ENCODE data around the gene GAS5.
"Not testable (repeated sequence)": the region's sequence is repeated elsewhere in the genome, so short reads cannot be mapped to it uniquely, and the experiment has no call there.

Gene GAS5

GRCh38 chr1:173865468-173866164, 2.2 kb downstream of the GAS5 start:
- DNase-seq (ENCODE audit: low read depth), result no peak
- H3K4me3 ChIP-seq (ENCODE audit: low read length), result peak overlapping the region; percentile 99
- TF ChIP-seq CTCF (conservative IDR thresholded peaks at IDR 0.05; ENCODE audit: low read depth, low read length), result no peak

DNA sequence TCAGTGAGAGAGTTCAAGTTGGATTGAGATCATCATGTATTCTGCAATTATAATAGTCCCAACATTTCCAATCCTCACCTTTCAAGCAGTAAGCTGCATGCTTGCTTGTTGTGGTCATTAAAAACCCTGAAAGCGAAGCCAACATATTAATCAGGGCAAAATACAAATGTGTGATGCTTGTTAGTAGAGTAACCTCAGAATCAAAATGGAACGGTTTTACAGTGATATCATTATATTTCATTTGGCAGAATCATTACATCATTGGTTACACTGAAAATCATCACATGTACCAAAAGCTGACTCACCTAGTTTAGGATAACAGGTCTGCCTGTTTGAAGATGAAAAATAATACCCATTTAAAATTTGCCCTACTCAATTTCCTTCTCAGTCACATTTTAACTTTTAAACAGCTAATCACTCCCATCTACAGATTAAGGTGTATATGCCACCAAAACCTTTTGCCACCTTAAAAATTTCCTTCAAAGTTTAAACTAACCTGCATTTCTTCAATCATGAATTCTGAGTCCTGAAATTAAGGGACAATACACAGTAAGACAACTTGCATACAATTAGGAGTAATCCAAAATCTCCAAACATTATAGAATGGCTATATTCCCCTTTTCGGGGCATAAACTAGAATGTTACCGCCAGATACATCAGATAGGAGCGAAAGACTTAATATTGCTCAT, 3.5 kb downstream of the GAS5 start:
- TF ChIP-seq CTCF (conservative IDR thresholded peaks at IDR 0.05; ENCODE audit: low read depth, low read length), result no peak
- DNase-seq (ENCODE audit: low read depth), result no peak
- H3K4me3 ChIP-seq (ENCODE audit: low read length), result peak overlapping the region; percentile 99

GRCh38 chr1:173863224-173864161, 4.3 kb downstream of the GAS5 start:
- TF ChIP-seq CTCF (conservative IDR thresholded peaks at IDR 0.05; ENCODE audit: low read depth, low read length), result no peak
- H3K4me3 ChIP-seq (ENCODE audit: low read length), result peak overlapping the region; percentile 99
- DNase-seq (ENCODE audit: low read depth), result no peak

DNA sequence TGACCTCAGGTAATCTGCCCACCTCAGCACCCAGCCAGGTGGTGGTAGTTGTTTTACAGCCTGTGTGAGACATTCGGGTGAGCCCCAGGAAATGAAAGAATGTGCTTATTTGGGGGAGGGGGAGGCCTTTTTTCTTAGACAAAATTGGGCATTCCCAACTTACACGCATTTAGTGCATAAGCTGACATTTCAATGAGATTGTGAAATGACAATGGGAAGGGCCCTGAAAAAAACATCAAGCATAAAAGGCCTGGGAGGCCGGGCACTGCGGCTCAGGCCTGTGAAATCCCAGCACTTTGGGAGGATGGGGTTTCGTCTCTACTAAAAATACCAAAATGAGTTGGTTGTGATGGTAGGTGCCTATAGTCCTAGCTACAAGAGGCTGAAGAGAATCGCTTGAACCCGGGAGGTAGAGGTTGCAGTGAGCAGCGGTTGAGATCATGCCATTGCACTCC, 5.0 kb downstream of the GAS5 start:
- no peak overlapping the region for H3K4me3 ChIP-seq (ENCODE audit: low read length)
- no peak for TF ChIP-seq CTCF (conservative IDR thresholded peaks at IDR 0.05; ENCODE audit: low read depth, low read length)
- DNase-seq (ENCODE audit: low read depth), result no peak

GRCh38 chr1:173862146-173862768, 5.5 kb downstream of the GAS5 start:
- DNase-seq (ENCODE audit: low read depth); H3K4me3 ChIP-seq (ENCODE audit: low read length): not testable (repeated sequence)

GRCh38 chr1:173861731-173862145, 6.1 kb downstream of the GAS5 start:
- no peak for DNase-seq (ENCODE audit: low read depth)
- H3K4me3 ChIP-seq (ENCODE audit: low read length), result no peak overlapping the region
- TF ChIP-seq CTCF (conservative IDR thresholded peaks at IDR 0.05; ENCODE audit: low read depth, low read length), result no peak

DNA sequence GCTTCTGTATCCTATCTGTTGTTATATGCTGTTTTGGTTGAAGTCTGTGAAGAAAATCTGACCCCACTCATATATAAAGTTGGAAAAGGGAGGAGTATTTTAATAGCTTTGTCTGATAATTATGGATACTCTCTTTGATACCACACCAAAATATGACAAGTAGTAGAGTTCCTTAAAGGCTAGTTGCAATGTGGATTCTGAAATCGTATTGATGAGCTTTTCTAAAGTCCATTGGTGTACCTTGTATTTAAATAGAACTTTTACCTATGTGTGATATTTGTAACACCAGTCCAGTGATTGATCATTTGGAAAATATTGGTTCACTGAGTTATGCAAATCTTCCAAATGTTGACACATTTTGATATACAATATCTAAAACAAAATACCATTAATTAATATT, 7.7 kb downstream of the GAS5 start:
- DNase-seq (ENCODE audit: low read depth), result no peak

DNA sequence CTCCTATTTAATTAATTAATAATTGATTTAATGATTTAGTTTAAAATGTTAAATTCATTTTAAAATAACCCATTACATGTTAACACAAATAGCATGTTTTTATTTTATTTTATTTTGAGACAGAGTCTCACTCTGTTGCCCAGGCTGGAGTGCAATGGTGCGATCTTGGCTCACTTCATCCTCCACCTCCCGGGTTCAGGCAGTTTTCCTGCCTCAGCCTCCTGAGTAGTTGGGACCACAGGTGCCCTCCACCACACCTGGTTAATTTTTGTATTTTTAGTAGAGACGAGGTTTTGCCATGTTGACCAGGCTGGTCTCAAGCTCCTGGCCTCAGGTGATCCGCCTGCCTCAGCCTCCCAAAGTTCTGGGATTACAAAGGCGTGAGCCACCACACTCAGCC, 8.2 kb downstream of the GAS5 start:
- not testable (repeated sequence) for DNase-seq (ENCODE audit: low read depth); H3K4me3 ChIP-seq (ENCODE audit: low read length)

More for the DNA sequence above, 7.7 kb downstream of the GAS5 start:
- H3K4me3 ChIP-seq (ENCODE audit: low read length), result no peak overlapping the region
- no peak for TF ChIP-seq CTCF (conservative IDR thresholded peaks at IDR 0.05; ENCODE audit: low read depth, low read length)

Data from retinal pigment epithelial cell (primary cell).